ENCODE data around the gene ZNF93. TPM values are rescaled to one million over a fixed set of nuclear protein-coding genes. Genes with fewer than 3 reads are reported as not detected.

The ZNF93 gene
- total and polyA plus RNA-seq, 9 of the 15 experiments (the other 6 are each of a cell fraction or from before 2014, with no cell fraction given) = 11.1 to 26.3 (median 17.1) TPM

GRCh38 chr19:19900139-19900728 lies 512 bp upstream of the ZNF93 start (continued):
- TF ChIP-seq TSC22D4 (tag; IDR thresholded peaks at IDR 0.05) (no peak), HNRNPK (IDR thresholded peaks at IDR 0.05; ENCODE audit: low read depth, low read length, poor library complexity, severe bottlenecking) (no peak), HMG20A (CRISPR knock-in tag; conservative IDR thresholded peaks at IDR 0.05) (no peak), ZBTB7A (IDR thresholded peaks at IDR 0.05; ENCODE audit: borderline replicate concordance, control insufficient read depth, low read depth, low read length) (peak; percentile 27; the same call in 1 of the 2 replicates), DEAF1 (CRISPR knock-in tag; IDR thresholded peaks at IDR 0.05) (no peak), CAMTA2 (CRISPR knock-in tag; conservative IDR thresholded peaks at IDR 0.05) (no peak), ZFP30 (CRISPR knock-in tag; IDR thresholded peaks at IDR 0.05; ENCODE audit: borderline replicate concordance) (no peak), RFX1 (IDR thresholded peaks at IDR 0.05) (peak; percentile 66), ZNF174 (CRISPR knock-in tag; IDR thresholded peaks at IDR 0.05) (no peak), U2AF2 (optimal IDR thresholded peaks at IDR 0.05; ENCODE audit: low read depth, low read length) (no peak), ETS2 (tag; IDR thresholded peaks at IDR 0.05; ENCODE audit: borderline replicate concordance, poor library complexity, severe bottlenecking) (no peak), TEAD4 (IDR thresholded peaks at IDR 0.05; ENCODE audit: low read length) (peak; percentile 75), TEAD4 (CRISPR knock-in tag; IDR thresholded peaks at IDR 0.05; ENCODE audit: borderline replicate concordance) (no peak), ZNF444 (CRISPR knock-in tag; IDR thresholded peaks at IDR 0.05) (no peak), ZBTB5 (IDR thresholded peaks at IDR 0.05) (no peak), MEF2A (IDR thresholded peaks at IDR 0.05; ENCODE audit: control insufficient read depth, low read depth, low read length) (no peak), ZNF584 (CRISPR knock-in tag; IDR thresholded peaks at IDR 0.05; ENCODE audit: low read depth) (no peak), STAT6 (CRISPR knock-in tag; IDR thresholded peaks at IDR 0.05) (no peak), RBFOX2 (IDR thresholded peaks at IDR 0.05; ENCODE audit: low read depth, low read length) (no peak), PML (IDR thresholded peaks at IDR 0.05; ENCODE audit: low read length) (no peak), IRF1 (CRISPR knock-in tag; IDR thresholded peaks at IDR 0.05; ENCODE audit: borderline replicate concordance) (no peak)

Data from K562 (cell line).